ENCODE data around the gene IQCM. TPM values are rescaled to one million over a fixed set of nuclear protein-coding genes. Genes with fewer than 3 reads are reported as not detected.

The IQCM gene
- total RNA-seq, 1 experiment from 2014 or later: not detected

GRCh38 chr4:149631629-149632028, 184.0 kb downstream of the IQCM start:
- no TSS peak for BruUV-seq (replicated peaks)
- H3K27me3 ChIP-seq (replicated peaks; ENCODE audit: control insufficient read depth, insufficient read depth, low read length): no peaks in the 10 kb centered on the region
- H3K9me3 Mint-ChIP-seq (ENCODE audit: unreplicated experiment): no peaks in the 10 kb centered on the region
- no peak for TF ChIP-seq CTCF (IDR thresholded peaks at IDR 0.05; ENCODE audit: insufficient read depth in 1 of 2, low read depth in 1 of 2, low read length in 1 of 2, severe bottlenecking in 1 of 2, unreplicated experiment in 1 of 2)
- no peaks in the 10 kb centered on the region for H3K4me1 ChIP-seq
- H3K9me3 ChIP-seq: no peaks in the 10 kb centered on the region
- no peak overlapping the region for H3K27ac Mint-ChIP-seq (ENCODE audit: unreplicated experiment)
- H3K4me3 Mint-ChIP-seq (ENCODE audit: unreplicated experiment): no peak overlapping the region
- no peaks in the 10 kb centered on the region for H3K4me1 Mint-ChIP-seq (ENCODE audit: low read depth, unreplicated experiment)
- ChIA-PET POLR2A (no interaction called here), CTCF (no interaction called here)
- no peak for DNase-seq
- intact Hi-C loops (cut with micrococcal nuclease; ENCODE audit: unreplicated experiment): no loop called here
- no peaks in the 10 kb centered on the region for H3K36me3 ChIP-seq (ENCODE audit: control insufficient read depth, insufficient read depth, low read length)
- no peaks in the 10 kb centered on the region for H3K36me3 Mint-ChIP-seq (ENCODE audit: insufficient read depth, unreplicated experiment)
- no peak overlapping the region for H3K4me3 ChIP-seq (ENCODE audit: low read depth, low read length)
- H3K27me3 Mint-ChIP-seq (ENCODE audit: insufficient read depth, unreplicated experiment): peaks cover 2% of the 10 kb centered on the region

GRCh38 chr4:149630064-149630463, 185.6 kb downstream of the IQCM start:
- no peak overlapping the region for H3K4me3 ChIP-seq (ENCODE audit: low read depth, low read length)
- H3K36me3 Mint-ChIP-seq (ENCODE audit: insufficient read depth, unreplicated experiment): no peaks in the 10 kb centered on the region
- POLR2A ChIA-PET: no interaction called here
- intact Hi-C loops (cut with micrococcal nuclease; ENCODE audit: unreplicated experiment): no loop called here
- no peak for TF ChIP-seq CTCF (IDR thresholded peaks at IDR 0.05; ENCODE audit: insufficient read depth in 1 of 2, low read depth in 1 of 2, low read length in 1 of 2, severe bottlenecking in 1 of 2, unreplicated experiment in 1 of 2)
- no peak overlapping the region for H3K27ac Mint-ChIP-seq (ENCODE audit: unreplicated experiment)
- no peaks in the 10 kb centered on the region for H3K27me3 Mint-ChIP-seq (ENCODE audit: insufficient read depth, unreplicated experiment)
- no peaks in the 10 kb centered on the region for H3K4me1 Mint-ChIP-seq (ENCODE audit: low read depth, unreplicated experiment)
- no peaks in the 10 kb centered on the region for H3K4me1 ChIP-seq
- CTCF ChIA-PET: no interaction called here
- H3K9me3 Mint-ChIP-seq (ENCODE audit: unreplicated experiment): no peaks in the 10 kb centered on the region
- no peak overlapping the region for H3K4me3 Mint-ChIP-seq (ENCODE audit: unreplicated experiment)
- no TSS peak for BruUV-seq (replicated peaks)
- H3K27me3 ChIP-seq (replicated peaks; ENCODE audit: control insufficient read depth, insufficient read depth, low read length): no peaks in the 10 kb centered on the region
- DNase-seq: no peak
- H3K9me3 ChIP-seq: no peaks in the 10 kb centered on the region
- no peaks in the 10 kb centered on the region for H3K36me3 ChIP-seq (ENCODE audit: control insufficient read depth, insufficient read depth, low read length)

- Mint-ChIP-seq H3K4me3 (ENCODE audit: unreplicated experiment) (no peak overlapping the region), H3K27me3 (ENCODE audit: insufficient read depth, unreplicated experiment) (no peaks in the 10 kb centered on the region), H3K9me3 (ENCODE audit: unreplicated experiment) (no peaks in the 10 kb centered on the region), H3K4me1 (ENCODE audit: low read depth, unreplicated experiment) (no peaks in the 10 kb centered on the region), H3K27ac (ENCODE audit: unreplicated experiment) (no peak overlapping the region), H3K36me3 (ENCODE audit: insufficient read depth, unreplicated experiment) (no peaks in the 10 kb centered on the region)
- no peak for DNase-seq
- H3K4me3 ChIP-seq (ENCODE audit: low read depth, low read length): no peak overlapping the region
- no peak for TF ChIP-seq CTCF (IDR thresholded peaks at IDR 0.05; ENCODE audit: insufficient read depth in 1 of 2, low read depth in 1 of 2, low read length in 1 of 2, severe bottlenecking in 1 of 2, unreplicated experiment in 1 of 2)
- no peaks in the 10 kb centered on the region for H3K4me1 ChIP-seq
- 0 out of 2 replicates have a peak, but pooled peaks cover 3% of the 10 kb centered on the region for H3K9me3 ChIP-seq
- CTCF ChIA-PET: no interaction called here
- H3K27me3 ChIP-seq (replicated peaks; ENCODE audit: control insufficient read depth, insufficient read depth, low read length): no peaks in the 10 kb centered on the region
- intact Hi-C loops (cut with micrococcal nuclease; ENCODE audit: unreplicated experiment): no loop called here
- H3K36me3 ChIP-seq (ENCODE audit: control insufficient read depth, insufficient read depth, low read length): no peaks in the 10 kb centered on the region
- POLR2A ChIA-PET: no interaction called here
- BruUV-seq (replicated peaks): no TSS peak
These were observed 209.9 kb downstream of the IQCM start for GRCh38 chr4:149605601-149606378.

All from Caco-2 (cell line).